ENCODE measurements around the gene RFK.

DNA sequence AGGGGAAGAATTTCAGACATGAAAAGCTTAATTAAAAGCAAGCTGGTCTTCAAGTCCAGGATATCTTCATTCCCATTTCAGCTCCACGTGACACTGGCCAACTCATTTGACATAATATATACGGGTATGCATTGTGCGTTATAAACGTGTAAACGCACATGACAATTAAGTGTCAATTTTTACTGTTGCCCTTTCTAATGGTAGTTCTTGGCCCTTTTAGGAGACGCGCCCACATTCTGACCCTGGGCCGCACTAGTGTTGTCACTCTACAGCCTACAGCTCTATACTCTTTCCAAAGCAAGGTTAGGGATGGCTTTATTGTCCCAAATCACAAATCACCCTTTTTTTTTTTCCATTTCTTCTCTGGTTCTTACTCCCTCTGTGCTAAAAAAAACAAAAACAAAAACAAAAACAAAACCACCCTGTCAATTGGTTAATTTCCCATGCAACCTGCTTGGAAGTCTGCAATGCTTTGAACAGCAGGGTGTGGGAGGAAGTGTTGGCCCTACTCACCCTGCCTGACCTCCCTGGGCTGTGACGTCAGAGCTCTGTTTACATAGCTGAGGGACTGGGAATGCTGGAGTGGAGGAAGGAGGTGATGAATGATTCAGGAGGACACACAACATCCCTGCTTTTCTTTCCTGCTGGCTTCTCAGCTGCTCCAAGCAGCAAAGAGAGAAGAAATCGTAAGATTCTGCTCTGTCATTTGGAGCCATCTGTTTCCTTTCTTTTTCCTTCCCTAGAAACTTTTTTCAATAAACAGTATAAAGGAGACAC is 19.3 kb downstream of the RFK start:
- TF ChIP-seq, protein P1, sequence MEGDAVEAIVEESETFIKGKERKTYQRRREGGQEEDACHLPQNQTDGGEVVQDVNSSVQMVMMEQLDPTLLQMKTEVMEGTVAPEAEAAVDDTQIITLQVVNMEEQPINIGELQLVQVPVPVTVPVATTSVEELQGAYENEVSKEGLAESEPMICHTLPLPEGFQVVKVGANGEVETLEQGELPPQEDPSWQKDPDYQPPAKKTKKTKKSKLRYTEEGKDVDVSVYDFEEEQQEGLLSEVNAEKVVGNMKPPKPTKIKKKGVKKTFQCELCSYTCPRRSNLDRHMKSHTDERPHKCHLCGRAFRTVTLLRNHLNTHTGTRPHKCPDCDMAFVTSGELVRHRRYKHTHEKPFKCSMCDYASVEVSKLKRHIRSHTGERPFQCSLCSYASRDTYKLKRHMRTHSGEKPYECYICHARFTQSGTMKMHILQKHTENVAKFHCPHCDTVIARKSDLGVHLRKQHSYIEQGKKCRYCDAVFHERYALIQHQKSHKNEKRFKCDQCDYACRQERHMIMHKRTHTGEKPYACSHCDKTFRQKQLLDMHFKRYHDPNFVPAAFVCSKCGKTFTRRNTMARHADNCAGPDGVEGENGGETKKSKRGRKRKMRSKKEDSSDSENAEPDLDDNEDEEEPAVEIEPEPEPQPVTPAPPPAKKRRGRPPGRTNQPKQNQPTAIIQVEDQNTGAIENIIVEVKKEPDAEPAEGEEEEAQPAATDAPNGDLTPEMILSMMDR (conservative IDR thresholded peaks at IDR 0.05 in 1 of 2, IDR thresholded peaks at IDR 0.05 in 1 of 2; ENCODE audit: extremely low read depth in 1 of 2, insufficient read depth in 1 of 2, low read depth in 1 of 2, low read length in 2 of 2), result no peak
- TF ChIP-seq EZH2 (IDR thresholded peaks at IDR 0.05; ENCODE audit: borderline replicate concordance, low read length), result no peak

Data from mammary epithelial cell (primary cell).